ENCODE data around the gene ARHGEF18.
A peak's percentile ranks its signal among the peaks of the same experiment; 100 is the strongest.

Gene ARHGEF18

GRCh38 chr19:7333198-7334118 lies 15.3 kb upstream of the ARHGEF18 start:
- DNase-seq (ENCODE audit: low read depth) = no peak
- in situ Hi-C loops (cut with HindIII; ENCODE audit: low sequenced_read_pairs) = loop anchor here (10.0 kb wide), 1 partner anchor 69 kb away; no protein-coding TSS in a partner anchor
- TF ChIP-seq CTCF (IDR thresholded peaks at IDR 0.05; ENCODE audit: low read depth, low read length, missing control alignments) = no peak
- no peak overlapping the region for H3K4me3 ChIP-seq (ENCODE audit: low read depth, low read length)

- DNase-seq (ENCODE audit: low read depth) = no peak
- in situ Hi-C loops (cut with HindIII; ENCODE audit: low sequenced_read_pairs) = loop anchor here (10.0 kb wide), 1 partner anchor 72 kb away; no protein-coding TSS in a partner anchor
- no peak for TF ChIP-seq CTCF (IDR thresholded peaks at IDR 0.05; ENCODE audit: low read depth, low read length, missing control alignments)
- H3K4me3 ChIP-seq (ENCODE audit: low read depth, low read length) = no peak overlapping the region
Measured at GRCh38 chr19:7336321-7336973, 12.3 kb upstream of the ARHGEF18 start.

GRCh38 chr19:7337380-7338194 lies 11.2 kb upstream of the ARHGEF18 start:
- DNase-seq (ENCODE audit: low read depth) = no peak
- in situ Hi-C loops (cut with HindIII; ENCODE audit: low sequenced_read_pairs) = loop anchor here (10.0 kb wide), 1 partner anchor 73 kb away; no protein-coding TSS in a partner anchor
- no peak for TF ChIP-seq CTCF (IDR thresholded peaks at IDR 0.05; ENCODE audit: low read depth, low read length, missing control alignments)
- no peak overlapping the region for H3K4me3 ChIP-seq (ENCODE audit: low read depth, low read length)

- peak; percentile 60 for DNase-seq (ENCODE audit: low read depth)
- no peak overlapping the region for H3K4me3 ChIP-seq (ENCODE audit: low read depth, low read length)
- in situ Hi-C loops (cut with HindIII; ENCODE audit: low sequenced_read_pairs) = no loop called here
- TF ChIP-seq CTCF (IDR thresholded peaks at IDR 0.05; ENCODE audit: low read depth, low read length, missing control alignments) = peak; percentile 96
Measured at GRCh38 chr19:7340959-7341837, 7.5 kb upstream of the ARHGEF18 start.

- TF ChIP-seq CTCF (IDR thresholded peaks at IDR 0.05; ENCODE audit: low read depth, low read length, missing control alignments) = no peak
- DNase-seq (ENCODE audit: low read depth) = no peak
- in situ Hi-C loops (cut with HindIII; ENCODE audit: low sequenced_read_pairs) = no loop called here
- H3K4me3 ChIP-seq (ENCODE audit: low read depth, low read length) = no peak overlapping the region
Measured at GRCh38 chr19:7342143-7342542, 6.6 kb upstream of the ARHGEF18 start.

All from astrocyte of the cerebellum (primary cell).